HFFc6 (cell line): ENCODE measurements around the gene HES6. TPM values are rescaled to one million over a fixed set of nuclear protein-coding genes. Genes with fewer than 3 reads are reported as not detected.

Experiments used
- DNase-seq: peaks from one replicate; pipeline ENCODE4 v3.0.0-alpha.2; 2018
- H3K27ac Mint-ChIP-seq: 2 replicates; pipeline ENCODE4 v1.8.0; 2020; ENCODE audit warnings: mild to moderate bottlenecking, mixed read lengths
- H3K27me3 Mint-ChIP-seq: 2 replicates; pipeline ENCODE4 v1.8.0; 2021; ENCODE audit warnings: mild to moderate bottlenecking, moderate library complexity, mixed read lengths; ENCODE audit not compliant: insufficient read depth
- H3K36me3 Mint-ChIP-seq: 2 replicates; pipeline ENCODE4 v1.8.0; 2021; ENCODE audit warnings: low read depth, mixed read lengths
- H3K4me1 Mint-ChIP-seq: 2 replicates; pipeline ENCODE4 v1.8.0; 2020; ENCODE audit warnings: low read depth, mixed read lengths
- H3K4me3 Mint-ChIP-seq: 2 replicates; pipeline ENCODE4 v1.8.0; 2020; ENCODE audit warnings: mild to moderate bottlenecking, moderate library complexity, mixed read lengths
- H3K9me3 Mint-ChIP-seq: 2 replicates; pipeline ENCODE4 v1.8.0; 2020; ENCODE audit warnings: mild to moderate bottlenecking, mixed read lengths
- CTCF ChIP-seq: fragments of 200-600 bp; sonication (generic); IDR thresholded peaks from 2 replicates; pipeline ENCODE4 v1.5.0; 2021; ENCODE audit warnings: antibody characterized with exemption, mild to moderate bottlenecking
- total RNA-seq, 6 experiments: library from RNA; stranded (reverse); fragmentation: NEBNext Ultra II Directional; extraction: Animal tissue kit (Norgen Biotek cat#: 25700); gene quantifications; 2 replicates in 1 of 6; 3 replicates in 5 of 6; pipeline ENCODE4 v1.2.3, GENCODE V29; 2021

HES6 gene
- total RNA-seq, 6 experiments from 2014 or later, result 0.47 to 1.0 (median 0.82) TPM

- no peak overlapping the region for H3K4me3 Mint-ChIP-seq
- peaks cover 8% of the 10 kb centered on the region for H3K27me3 Mint-ChIP-seq
- no peak for TF ChIP-seq CTCF
- H3K9me3 Mint-ChIP-seq, result no peaks in the 10 kb centered on the region
- peaks cover 6% of the 10 kb centered on the region; the same call in 1 of the 2 replicates for H3K36me3 Mint-ChIP-seq
- DNase-seq, result no peak
- no peaks in the 10 kb centered on the region for H3K4me1 Mint-ChIP-seq
- no peak overlapping the region for H3K27ac Mint-ChIP-seq
These were observed 3.1 kb upstream of the HES6 start for GRCh38 chr2:238242731-238243495.

GRCh38 chr2:238241970-238242369, 2.1 kb upstream of the HES6 start:
- Mint-ChIP-seq H3K9me3 (no peaks in the 10 kb centered on the region), H3K4me1 (no peaks in the 10 kb centered on the region), H3K27ac (no peak overlapping the region; the same call in 1 of the 2 replicates), H3K27me3 (peaks cover 11% of the 10 kb centered on the region), H3K4me3 (no peak overlapping the region), H3K36me3 (peaks cover 6% of the 10 kb centered on the region; the same call in 1 of the 2 replicates)
- no peak for DNase-seq
- TF ChIP-seq CTCF, result no peak

DNA sequence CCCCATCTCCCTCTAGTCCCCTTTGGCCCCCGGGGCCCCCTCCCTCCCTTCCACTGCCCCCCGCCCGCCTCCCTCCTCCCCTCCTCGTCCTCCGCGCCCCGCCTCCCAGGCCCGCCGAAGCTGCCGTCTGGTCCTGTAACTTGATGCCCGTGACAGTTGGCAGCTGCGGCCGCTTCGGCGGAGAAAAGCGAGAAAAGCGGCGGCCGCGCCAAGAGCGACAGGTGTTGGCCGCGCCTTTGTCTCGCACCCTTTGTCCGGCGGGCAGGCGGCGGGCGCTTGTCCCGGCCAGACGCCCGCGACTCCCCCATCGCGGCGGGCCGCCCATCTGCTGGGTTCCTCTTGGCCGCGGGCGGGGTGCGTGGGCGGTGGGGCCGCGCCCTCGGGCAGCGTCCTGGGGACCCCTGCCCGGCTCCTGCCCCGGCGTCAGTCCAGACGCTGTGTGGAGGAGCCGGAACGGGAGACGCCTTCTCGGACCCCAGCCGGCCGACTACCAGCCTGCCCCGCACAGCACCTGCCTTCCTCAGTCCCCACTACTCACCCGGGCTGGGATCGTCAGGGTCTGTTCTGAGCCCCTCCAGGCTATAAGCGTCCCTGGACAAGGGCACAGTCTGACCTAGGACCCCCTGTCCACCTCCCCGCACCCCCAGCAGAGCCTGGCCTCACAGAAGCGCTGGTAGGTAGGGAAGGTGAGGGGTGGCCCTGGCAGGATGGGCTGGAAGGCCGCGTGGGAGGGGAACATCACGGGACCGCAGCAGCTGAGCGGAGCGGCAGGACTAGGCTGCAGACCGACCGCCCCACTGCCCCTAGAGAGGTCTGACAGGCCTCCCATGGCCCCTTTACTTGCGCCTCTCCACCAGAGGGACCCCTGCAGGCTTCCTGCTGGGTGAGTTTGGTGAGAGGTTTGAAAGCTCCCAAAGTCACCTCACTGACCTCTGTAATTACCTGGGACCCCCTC, 1.2 kb upstream of the HES6 start:
- TF ChIP-seq CTCF, result no peak; the same call in 1 of the 2 replicates
- DNase-seq, result no peak
- H3K27ac Mint-ChIP-seq, result no peak overlapping the region; the same call in 1 of the 2 replicates
- H3K4me3 Mint-ChIP-seq, result no peak overlapping the region
- H3K36me3 Mint-ChIP-seq, result peaks cover 6% of the 10 kb centered on the region; the same call in 1 of the 2 replicates
- no peaks in the 10 kb centered on the region for H3K9me3 Mint-ChIP-seq
- H3K27me3 Mint-ChIP-seq, result peaks cover 11% of the 10 kb centered on the region
- H3K4me1 Mint-ChIP-seq, result no peaks in the 10 kb centered on the region

GRCh38 chr2:238239543-238239862, 335 bp downstream of the HES6 start:
- no peak overlapping the region for H3K4me3 Mint-ChIP-seq
- DNase-seq, result no peak
- H3K27me3 Mint-ChIP-seq, result peaks cover 15% of the 10 kb centered on the region
- no peaks in the 10 kb centered on the region for H3K9me3 Mint-ChIP-seq
- no peaks in the 10 kb centered on the region for H3K36me3 Mint-ChIP-seq
- H3K4me1 Mint-ChIP-seq, result peaks cover 9% of the 10 kb centered on the region
- TF ChIP-seq CTCF, result no peak
- H3K27ac Mint-ChIP-seq, result no peak overlapping the region

DNA sequence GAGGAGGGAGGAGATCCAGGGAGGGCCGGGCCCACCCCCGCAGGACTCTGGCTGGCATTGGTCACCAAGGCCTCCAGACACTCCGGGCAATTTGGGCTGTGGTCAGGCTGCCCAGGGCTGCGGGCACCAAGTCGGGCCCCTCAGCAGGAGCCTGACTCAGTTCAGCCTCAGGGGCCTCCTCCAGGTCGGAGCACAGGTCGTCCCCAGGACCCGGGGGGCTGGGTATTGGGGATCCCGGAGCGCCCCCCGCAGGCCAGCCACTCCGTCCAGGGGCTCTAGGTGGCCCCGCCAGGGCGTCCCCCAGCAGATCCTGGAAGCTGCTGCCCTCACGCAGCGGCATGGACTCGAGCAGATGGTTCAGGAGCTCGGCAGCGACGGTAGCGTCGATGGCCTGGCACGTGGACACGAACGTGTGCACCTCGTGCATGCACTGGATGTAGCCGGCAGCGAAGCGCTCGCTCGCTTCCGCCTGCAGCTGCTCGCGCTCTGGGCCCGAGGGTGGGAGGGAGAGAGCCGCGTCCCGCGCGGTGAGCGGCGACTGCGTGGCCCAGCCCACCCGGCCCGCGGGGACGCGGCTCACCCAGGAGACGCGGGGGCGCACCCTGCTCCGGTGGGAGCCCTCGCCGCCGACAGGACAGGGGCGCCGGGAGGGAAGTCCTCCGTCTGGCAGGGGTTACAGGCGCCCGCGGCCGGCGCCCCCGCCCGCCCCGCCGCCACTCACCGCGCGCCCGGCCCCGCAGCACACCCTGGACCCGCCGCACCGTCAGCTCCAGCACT, 884 bp downstream of the HES6 start:
- no peak overlapping the region for H3K27ac Mint-ChIP-seq
- no peak for DNase-seq
- peak; percentile 44; the same call in 1 of the 2 replicates for TF ChIP-seq CTCF
- H3K36me3 Mint-ChIP-seq, result no peaks in the 10 kb centered on the region
- H3K27me3 Mint-ChIP-seq, result peaks cover 15% of the 10 kb centered on the region
- peaks cover 9% of the 10 kb centered on the region for H3K4me1 Mint-ChIP-seq
- no peaks in the 10 kb centered on the region for H3K9me3 Mint-ChIP-seq
- H3K4me3 Mint-ChIP-seq, result no peak overlapping the region; the same call in 1 of the 2 replicates
